ENCODE data around the gene PARD3. TPM values are rescaled to one million over a fixed set of nuclear protein-coding genes. Genes with fewer than 3 reads are reported as not detected.

The PARD3 gene
- total and polyA plus RNA-seq, 10 of the 15 experiments (the other 5 are each of a cell fraction or from before 2014, with no cell fraction given) = 2.6 to 43.1 (median 13.9) TPM

DNA sequence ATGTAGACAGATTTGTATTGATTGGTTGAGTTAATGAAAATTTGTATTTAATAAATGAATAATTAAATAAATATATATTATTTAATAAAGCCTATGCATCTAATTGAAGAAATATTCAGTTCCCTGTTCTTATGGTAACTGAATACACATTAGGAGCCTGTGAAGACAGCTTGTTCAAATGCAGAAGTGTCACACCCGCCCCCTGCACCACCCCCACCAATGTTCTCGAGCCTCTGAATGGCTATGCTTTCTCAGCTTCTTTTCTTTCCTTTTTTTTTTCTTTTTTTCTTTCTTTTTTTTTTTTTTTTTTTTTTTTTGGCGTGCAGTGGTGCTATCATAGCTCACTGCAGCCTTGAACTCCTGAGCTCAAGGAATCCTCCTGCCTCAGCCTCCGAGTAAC, 38.3 kb upstream of the PARD3 start (continued):
- TF ChIP-seq, protein P1, sequence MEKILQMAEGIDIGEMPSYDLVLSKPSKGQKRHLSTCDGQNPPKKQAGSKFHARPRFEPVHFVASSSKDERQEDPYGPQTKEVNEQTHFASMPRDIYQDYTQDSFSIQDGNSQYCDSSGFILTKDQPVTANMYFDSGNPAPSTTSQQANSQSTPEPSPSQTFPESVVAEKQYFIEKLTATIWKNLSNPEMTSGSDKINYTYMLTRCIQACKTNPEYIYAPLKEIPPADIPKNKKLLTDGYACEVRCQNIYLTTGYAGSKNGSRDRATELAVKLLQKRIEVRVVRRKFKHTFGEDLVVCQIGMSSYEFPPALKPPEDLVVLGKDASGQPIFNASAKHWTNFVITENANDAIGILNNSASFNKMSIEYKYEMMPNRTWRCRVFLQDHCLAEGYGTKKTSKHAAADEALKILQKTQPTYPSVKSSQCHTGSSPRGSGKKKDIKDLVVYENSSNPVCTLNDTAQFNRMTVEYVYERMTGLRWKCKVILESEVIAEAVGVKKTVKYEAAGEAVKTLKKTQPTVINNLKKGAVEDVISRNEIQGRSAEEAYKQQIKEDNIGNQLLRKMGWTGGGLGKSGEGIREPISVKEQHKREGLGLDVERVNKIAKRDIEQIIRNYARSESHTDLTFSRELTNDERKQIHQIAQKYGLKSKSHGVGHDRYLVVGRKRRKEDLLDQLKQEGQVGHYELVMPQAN (conservative IDR thresholded peaks at IDR 0.05) = no peak
- TF ChIP-seq CEBPB (IDR thresholded peaks at IDR 0.05; ENCODE audit: borderline replicate concordance in 1 of 2, low read depth in 2 of 2, low read length in 2 of 2) = no peak
- no peak for TF ChIP-seq JUNB (IDR thresholded peaks at IDR 0.05)

DNA sequence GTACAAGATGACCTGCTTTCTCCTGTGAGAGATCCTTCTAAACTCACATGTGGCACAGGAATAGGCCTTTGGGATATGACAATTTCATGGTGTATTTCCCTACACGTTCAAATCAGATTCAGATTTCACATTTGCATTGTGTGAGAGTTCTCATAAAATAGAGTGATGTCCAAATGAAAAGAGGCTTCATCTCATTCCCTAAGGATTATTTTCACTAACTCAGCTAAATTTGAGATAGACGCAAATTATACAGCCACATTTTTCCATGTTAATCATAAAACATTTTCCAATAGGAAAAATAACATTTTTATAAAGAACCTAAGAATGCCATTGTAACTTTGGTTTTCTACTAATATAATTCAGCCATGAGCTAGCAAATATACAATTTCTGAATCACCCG, 35.5 kb upstream of the PARD3 start:
- no peak overlapping the region for H3K9ac ChIP-seq (ENCODE audit: control insufficient read depth, insufficient read depth, low read length)
- no peaks in the 10 kb centered on the region for H3K9me3 ChIP-seq (replicated peaks; ENCODE audit: control insufficient read depth, insufficient read depth, low read length)
- no peak for ATAC-seq
- H3K4me3 ChIP-seq = no peak overlapping the region
- CTCF ChIA-PET = no interaction called here
- no peaks in the 10 kb centered on the region for H3K27me3 ChIP-seq (replicated peaks in 1 of 2; ENCODE audit: control insufficient read depth in 2 of 2, insufficient read depth in 2 of 2, low read length in 1 of 2)
- intact Hi-C loops (cut with micrococcal nuclease; ENCODE audit: unreplicated experiment) (no loop called here), in situ Hi-C loops (cut with MboI) (no loop called here)
- SMC1A ChIA-PET (ENCODE audit: uncharacterized antibody, unreplicated experiment) = interaction anchor here (1.2 kb wide), 1 partner anchor 12 kb away, joined by 3 read pairs; no protein-coding TSS in a partner anchor
- no peaks in the 10 kb centered on the region for H3K4me1 ChIP-seq (ENCODE audit: control insufficient read depth, insufficient read depth, low read length)
- no peak for FAIRE-seq
- H3K27ac ChIP-seq (ENCODE audit: control insufficient read depth, insufficient read depth) = no peak overlapping the region
- no TSS peak for BruUV-seq (replicated peaks)
- no peak for TF ChIP-seq GATAD2B (conservative IDR thresholded peaks at IDR 0.05; ENCODE audit: low read depth)
- H3K36me3 ChIP-seq (ENCODE audit: control insufficient read depth in 2 of 2, insufficient read depth in 2 of 2, low read length in 1 of 2) = no peaks in the 10 kb centered on the region
- WGBS (ENCODE audit: insufficient coverage, insufficient replicate concordance, low lambda C conversion rate, missing lambda C conversion rate) = 48% methylated on average over 3 of the region's 3 CpGs
- H3K79me2 ChIP-seq (ENCODE audit: control insufficient read depth, insufficient read depth, low read length) = no peaks in the 10 kb centered on the region
- POLR2A ChIA-PET = interaction anchor here (0.6 kb wide), 1 partner anchor 94 kb away, joined by 4 read pairs; no protein-coding TSS in a partner anchor
- H2AFZ ChIP-seq (ENCODE audit: control insufficient read depth, low read depth, low read length) = no peak overlapping the region
- RAD21 ChIA-PET (ENCODE audit: unreplicated experiment) = interaction anchor here (0.5 to 1.1 kb wide), 2 partner anchors 12 to 24 kb away, joined by 3 to 4 read pairs; no protein-coding TSS in a partner anchor
- H4K20me1 ChIP-seq (ENCODE audit: control insufficient read depth, insufficient read depth) = no peaks in the 10 kb centered on the region
- H3K4me2 ChIP-seq (ENCODE audit: control insufficient read depth, insufficient read depth) = no peak overlapping the region
- DNase-seq (ENCODE audit: low read depth, low spot score) = no peak

All from GM12878 (cell line).